Panc1 (cell line): ENCODE measurements around the gene MRC2.

Experiments used
- POLR2AphosphoS5 ChIP-seq: IDR thresholded peaks from 2 replicates; pipeline ENCODE4 v1.6.1; 2012; ENCODE audit warnings: mild to moderate bottlenecking, low read depth, low read length, moderate library complexity
- TF ChIP-seq, protein P1 (sequence below): fragments of 450-650 bp; IDR thresholded peaks from 2 replicates; pipeline ENCODE4 v1.5.1; 2017; ENCODE audit warnings: mild to moderate bottlenecking

- TF ChIP-seq, protein P1, sequence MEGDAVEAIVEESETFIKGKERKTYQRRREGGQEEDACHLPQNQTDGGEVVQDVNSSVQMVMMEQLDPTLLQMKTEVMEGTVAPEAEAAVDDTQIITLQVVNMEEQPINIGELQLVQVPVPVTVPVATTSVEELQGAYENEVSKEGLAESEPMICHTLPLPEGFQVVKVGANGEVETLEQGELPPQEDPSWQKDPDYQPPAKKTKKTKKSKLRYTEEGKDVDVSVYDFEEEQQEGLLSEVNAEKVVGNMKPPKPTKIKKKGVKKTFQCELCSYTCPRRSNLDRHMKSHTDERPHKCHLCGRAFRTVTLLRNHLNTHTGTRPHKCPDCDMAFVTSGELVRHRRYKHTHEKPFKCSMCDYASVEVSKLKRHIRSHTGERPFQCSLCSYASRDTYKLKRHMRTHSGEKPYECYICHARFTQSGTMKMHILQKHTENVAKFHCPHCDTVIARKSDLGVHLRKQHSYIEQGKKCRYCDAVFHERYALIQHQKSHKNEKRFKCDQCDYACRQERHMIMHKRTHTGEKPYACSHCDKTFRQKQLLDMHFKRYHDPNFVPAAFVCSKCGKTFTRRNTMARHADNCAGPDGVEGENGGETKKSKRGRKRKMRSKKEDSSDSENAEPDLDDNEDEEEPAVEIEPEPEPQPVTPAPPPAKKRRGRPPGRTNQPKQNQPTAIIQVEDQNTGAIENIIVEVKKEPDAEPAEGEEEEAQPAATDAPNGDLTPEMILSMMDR: no peak
- no peak; the same call in 1 of the 2 replicates for TF ChIP-seq POLR2AphosphoS5
These were observed 77.0 kb downstream of the MRC2 start for GRCh38 chr17:62704381-62704971.
